Gastroesophageal sphincter (tissue), 4 donors: ENCODE measurements around the gene ADCK2. TPM values are rescaled to one million over a fixed set of nuclear protein-coding genes. Genes with fewer than 3 reads are reported as not detected.
"Not testable (repeated sequence)": the region's sequence is repeated elsewhere in the genome, so short reads cannot be mapped to it uniquely, and the experiment has no call there.

Source experiments
- ATAC-seq: fragments of 150-250 bp; one replicate; pipeline ENCODE4 v1.9.1; 2016; ENCODE audit warnings: mild to moderate bottlenecking, moderate library complexity
- H3K27ac ChIP-seq, 4 donors: fragments of 200-600 bp; sonication (generic) in 3 of 4; 1 replicate in 3 of 4; 2 replicates in 1 of 4; pipeline ENCODE4 v1.5.1; 2016 to 2019
- H3K27me3 ChIP-seq: fragments of 200-600 bp; sonication (generic); one replicate; pipeline ENCODE4 v1.5.1; 2019
- H3K36me3 ChIP-seq, 2 donors: fragments of 200-600 bp; sonication (generic); one replicate each; pipeline ENCODE4 v1.5.1; 2019; ENCODE audit warnings: control low read depth in 1 of 2
- H3K4me1 ChIP-seq, 3 donors: fragments of 200-600 bp; sonication (generic); 1 replicate in 2 of 3; 2 replicates in 1 of 3; pipeline ENCODE4 v1.5.1; 2016 to 2019; ENCODE audit warnings: control low read depth in 2 of 3
- H3K4me3 ChIP-seq, 2 donors: fragments of 200-600 bp; sonication (generic); one replicate each; pipeline ENCODE4 v1.5.1; 2019; ENCODE audit warnings: mild to moderate bottlenecking in 1 of 2, moderate library complexity in 1 of 2
- H3K9me3 ChIP-seq, 3 donors: fragments of 200-600 bp; sonication (generic); one replicate each; pipeline ENCODE4 v1.5.1; 2017 to 2019; ENCODE audit warnings: control low read depth in 2 of 3
- EP300 ChIP-seq: sonication (generic); formaldehyde crosslinking; IDR thresholded peaks from one replicate; pipeline ENCODE4 v1.6.1; 2017; ENCODE audit warnings: antibody characterized with exemption, mild to moderate bottlenecking
- POLR2A ChIP-seq, 2 donors: fragments of 450-650 bp; IDR thresholded peaks; one replicate each; pipeline ENCODE4 v1.6.1; 2017; ENCODE audit warnings: antibody characterized with exemption in 2 of 2, mild to moderate bottlenecking in 2 of 2, moderate library complexity in 1 of 2
- POLR2AphosphoS5 ChIP-seq: sonication (generic); formaldehyde crosslinking; IDR thresholded peaks from one replicate; pipeline ENCODE4 v1.6.1; 2017; ENCODE audit warnings: antibody characterized with exemption
- WGBS, 2 donors: methylation state at CpG; one replicate each; pipeline ENCODE4 v1.1.5; 2018; ENCODE audit warnings: low coverage in 1 of 2; 5-methylcytosine and 5-hydroxymethylcytosine counted together
- total RNA-seq, 4 donors: library from RNA; depleted of rRNA; stranded (reverse); fragments of >200 nt; gene quantifications; one replicate each; pipeline ENCODE4 v1.1.0, GENCODE V29; 2016
- TF ChIP-seq, protein P1 (sequence below), 4 experiments: fragments of 200-600 bp in 2 of 4; fragments of 450-650 bp in 2 of 4; sonication (generic) in 1 of 4; IDR thresholded peaks; one replicate each; pipeline ENCODE4 v1.5.1; 2017 to 2019; ENCODE audit warnings: antibody characterized with exemption in 4 of 4, mild to moderate bottlenecking in 2 of 4, moderate library complexity in 2 of 4

Gene ADCK2
- total RNA-seq, 4 donors from 2014 or later = 14.5 to 33.4 (median 22.4) TPM

- no peak overlapping the region for H3K27ac ChIP-seq
- H3K4me1 ChIP-seq = peaks cover 0 to 18% (median 13%) of the 10 kb centered on the region in 3 donors
- no peaks in the 10 kb centered on the region for H3K27me3 ChIP-seq
- 74 to 90% methylated on average over 6 to 7 of the region's 10 CpGs for WGBS, 2 donors
- TF ChIP-seq, protein P1, sequence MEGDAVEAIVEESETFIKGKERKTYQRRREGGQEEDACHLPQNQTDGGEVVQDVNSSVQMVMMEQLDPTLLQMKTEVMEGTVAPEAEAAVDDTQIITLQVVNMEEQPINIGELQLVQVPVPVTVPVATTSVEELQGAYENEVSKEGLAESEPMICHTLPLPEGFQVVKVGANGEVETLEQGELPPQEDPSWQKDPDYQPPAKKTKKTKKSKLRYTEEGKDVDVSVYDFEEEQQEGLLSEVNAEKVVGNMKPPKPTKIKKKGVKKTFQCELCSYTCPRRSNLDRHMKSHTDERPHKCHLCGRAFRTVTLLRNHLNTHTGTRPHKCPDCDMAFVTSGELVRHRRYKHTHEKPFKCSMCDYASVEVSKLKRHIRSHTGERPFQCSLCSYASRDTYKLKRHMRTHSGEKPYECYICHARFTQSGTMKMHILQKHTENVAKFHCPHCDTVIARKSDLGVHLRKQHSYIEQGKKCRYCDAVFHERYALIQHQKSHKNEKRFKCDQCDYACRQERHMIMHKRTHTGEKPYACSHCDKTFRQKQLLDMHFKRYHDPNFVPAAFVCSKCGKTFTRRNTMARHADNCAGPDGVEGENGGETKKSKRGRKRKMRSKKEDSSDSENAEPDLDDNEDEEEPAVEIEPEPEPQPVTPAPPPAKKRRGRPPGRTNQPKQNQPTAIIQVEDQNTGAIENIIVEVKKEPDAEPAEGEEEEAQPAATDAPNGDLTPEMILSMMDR (IDR thresholded peaks at IDR 0.05) = no peak
- no peak for TF ChIP-seq POLR2AphosphoS5
- no peak for TF ChIP-seq EP300
- H3K36me3 ChIP-seq = peaks cover 2 to 46% of the 10 kb centered on the region in 2 donors
- H3K9me3 ChIP-seq = no peaks in the 10 kb centered on the region
- H3K4me3 ChIP-seq = no peak overlapping the region
- no peak for ATAC-seq
These were observed 30.0 kb downstream of the ADCK2 start for GRCh38 chr7:140702774-140703173.

DNA sequence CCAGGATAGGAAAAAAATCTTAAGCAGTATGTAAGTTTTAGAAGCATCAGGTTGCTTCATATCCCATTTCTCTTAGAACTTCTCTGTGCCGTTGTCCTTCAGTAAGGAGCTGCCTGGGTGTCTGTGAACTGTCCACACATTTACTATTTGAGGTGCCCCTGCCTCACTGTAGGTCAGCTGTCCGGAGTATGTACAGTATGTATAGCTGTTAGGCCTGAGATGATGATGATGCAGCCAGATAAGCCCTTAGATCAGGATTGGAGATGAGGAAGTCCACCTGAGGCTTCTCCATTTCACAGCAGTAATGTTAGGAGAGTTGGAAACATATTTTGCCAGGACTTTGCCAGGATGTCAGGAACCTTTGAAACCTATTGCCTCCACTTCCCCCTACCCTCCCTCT lies 31.5 kb downstream of the ADCK2 start:
- 80 to 90% methylated on average over 2 of the region's 2 CpGs for WGBS, 2 donors
- ATAC-seq = no peak
- Histone ChIP-seq H3K27me3 (no peaks in the 10 kb centered on the region), H3K4me1 (peaks cover 0 to 4% (median 0%) of the 10 kb centered on the region in 3 donors), H3K4me3 (no peak overlapping the region), H3K27ac (no peak overlapping the region), H3K36me3 (peaks cover 2 to 46% of the 10 kb centered on the region in 2 donors), H3K9me3 (no peaks in the 10 kb centered on the region)
- TF ChIP-seq EP300 = no peak
- TF ChIP-seq, protein P1 (IDR thresholded peaks at IDR 0.05) = no peak
- no peak for TF ChIP-seq POLR2AphosphoS5
- TF ChIP-seq POLR2A (IDR thresholded peaks at IDR 0.05) = no peak

GRCh38 chr7:140707132-140707531 lies 34.4 kb downstream of the ADCK2 start:
- Histone ChIP-seq H3K4me3 (no peak overlapping the region), H3K9me3 (no peaks in the 10 kb centered on the region), H3K27me3 (no peaks in the 10 kb centered on the region), H3K36me3 (peaks cover 2 to 46% of the 10 kb centered on the region in 2 donors), H3K27ac (no peak overlapping the region), H3K4me1 (no peaks in the 10 kb centered on the region)
- 75 to 89% methylated on average over 2 to 4 of the region's 5 CpGs for WGBS, 2 donors
- ATAC-seq = no peak
- TF ChIP-seq POLR2A (IDR thresholded peaks at IDR 0.05) (no peak), POLR2AphosphoS5 (no peak), EP300 (no peak)
- TF ChIP-seq, protein P1 (IDR thresholded peaks at IDR 0.05) = no peak

GRCh38 chr7:140708764-140709163 lies 36.0 kb downstream of the ADCK2 start:
- H3K27me3 ChIP-seq, H3K27ac ChIP-seq, H3K9me3 ChIP-seq, H3K4me1 ChIP-seq, ATAC-seq, H3K4me3 ChIP-seq: not testable (repeated sequence)
- WGBS, 2 donors = 80 to 92% methylated on average over 1 to 4 of the region's 4 CpGs
- H3K36me3 ChIP-seq = peaks cover 2 to 35% of the 10 kb centered on the region in 2 donors

- H3K27me3 ChIP-seq, ATAC-seq, H3K4me1 ChIP-seq, H3K4me3 ChIP-seq, H3K36me3 ChIP-seq, H3K27ac ChIP-seq, H3K9me3 ChIP-seq: not testable (repeated sequence)
These were observed 39.6 kb downstream of the ADCK2 start for GRCh38 chr7:140712392-140712791.

DNA sequence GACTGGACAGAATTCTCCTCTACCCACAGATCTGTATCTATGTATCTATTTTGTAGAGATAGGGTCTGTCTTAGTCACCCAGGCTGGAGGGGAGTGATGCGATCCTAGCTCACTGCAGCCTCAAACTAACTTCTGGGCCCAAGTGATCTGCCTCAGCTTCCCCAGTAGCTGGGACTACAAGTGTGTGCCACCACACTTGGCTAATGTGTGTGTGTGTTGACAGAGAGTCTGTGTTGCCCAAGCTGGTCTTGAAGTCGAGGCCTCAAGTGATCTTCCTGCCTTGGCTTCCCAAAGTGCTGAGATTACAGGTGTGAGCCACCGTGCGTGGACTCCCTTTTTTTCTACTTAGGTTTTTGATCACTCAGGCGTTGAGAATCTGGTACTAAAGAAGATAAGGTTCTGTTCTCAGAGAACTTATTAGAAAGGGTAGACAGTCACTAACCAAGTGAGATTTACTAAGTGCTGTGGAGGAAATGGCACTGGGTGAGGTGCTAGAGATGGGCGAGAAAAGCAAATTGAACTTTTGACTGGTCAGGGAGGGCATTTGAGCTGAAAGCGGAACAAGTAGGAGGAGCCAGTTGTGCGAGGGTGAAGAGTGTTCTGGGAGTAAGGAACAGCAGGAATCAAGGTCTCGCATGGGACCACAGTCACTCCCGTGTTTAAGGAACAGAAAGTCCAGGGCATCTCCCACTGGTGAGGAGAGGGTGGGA lies 41.7 kb downstream of the ADCK2 start:
- Histone ChIP-seq H3K9me3 (no peaks in the 10 kb centered on the region), H3K27ac (no peak overlapping the region), H3K27me3 (no peaks in the 10 kb centered on the region), H3K36me3 (peaks cover 0 to 6% of the 10 kb centered on the region in 2 donors), H3K4me1 (no peaks in the 10 kb centered on the region), H3K4me3 (no peak overlapping the region)
- ATAC-seq = no peak
- TF ChIP-seq POLR2AphosphoS5 = no peak
- no peak for TF ChIP-seq EP300
- TF ChIP-seq POLR2A (IDR thresholded peaks at IDR 0.05) = no peak
- TF ChIP-seq, protein P1 (IDR thresholded peaks at IDR 0.05) = no peak
- 87 to 93% methylated on average over 5 of the region's 10 CpGs for WGBS, 2 donors
